MCF 10A (cell line): Measurements from ENCODE around the gene SPATS2. TPM values are rescaled to one million over a fixed set of nuclear protein-coding genes. Genes with fewer than 3 reads are reported as not detected.

ENCODE experiments used
- BruUV-seq: library from RNA; stranded (reverse); fragments of 400-500 nt; replicated peaks from 2 replicates; lab custom pipeline; 2021; lab: Mats Ljungman, UMichigan
- CTCF ChIA-PET: fragments of 300-600 bp; sonication (Branson Sonifier 250); formaldehyde crosslinking; extraction: SDS; loops from one replicate; lab custom pipeline; 2021; ENCODE audit warnings: antibody characterized with exemption, inconsistent platforms; lab: Yijun Ruan, JAX
- POLR2A ChIA-PET: fragments of 300-600, 350-650 bp; sonication (Branson Sonifier 250); formaldehyde crosslinking; extraction: SDS; loops from one replicate; lab custom pipeline; 2020; ENCODE audit warnings: antibody characterized with exemption, inconsistent platforms; lab: Yijun Ruan, JAX
- DNase-seq: peaks from one replicate; pipeline ENCODE4 v3.0.0-alpha.2; 2018; ENCODE audit not compliant: unreplicated experiment
- H3K27ac Mint-ChIP-seq: one replicate; pipeline ENCODE4 v1.8.0; 2022; ENCODE audit warnings: mild to moderate bottlenecking, low read depth, mixed read lengths; ENCODE audit not compliant: unreplicated experiment
- H3K27me3 Mint-ChIP-seq: one replicate; pipeline ENCODE4 v1.8.0; 2022; ENCODE audit warnings: mixed read lengths; ENCODE audit not compliant: insufficient read depth, unreplicated experiment
- H3K36me3 Mint-ChIP-seq: one replicate; pipeline ENCODE4 v1.8.0; 2022; ENCODE audit warnings: mild to moderate bottlenecking, moderate library complexity, mixed read lengths; ENCODE audit not compliant: insufficient read depth, unreplicated experiment
- H3K4me1 Mint-ChIP-seq: one replicate; pipeline ENCODE4 v1.8.0; 2022; ENCODE audit warnings: mixed read lengths; ENCODE audit not compliant: insufficient read depth, unreplicated experiment
- H3K4me3 Mint-ChIP-seq: one replicate; pipeline ENCODE4 v1.8.0; 2022; ENCODE audit warnings: mild to moderate bottlenecking, moderate library complexity, mixed read lengths; ENCODE audit not compliant: unreplicated experiment
- H3K9me3 Mint-ChIP-seq: one replicate; pipeline ENCODE4 v1.8.0; 2022; ENCODE audit warnings: mixed read lengths; ENCODE audit not compliant: unreplicated experiment
- intact Hi-C: fragments of 100-400 bp; cut with micrococcal nuclease; formaldehyde crosslinking; loops from 2 replicates; pipeline ENCODE4 v1.14.1; 2022
- total RNA-seq: library from RNA; stranded (reverse); gene quantifications from 2 replicates; pipeline ENCODE4 v1.2.3, GENCODE V29; 2022
- TF ChIP-seq, protein P1 (sequence below): fragments of 200-600 bp; IDR thresholded peaks from one replicate; pipeline ENCODE4 v1.8.0; 2022; ENCODE audit warnings: antibody characterized with exemption, mild to moderate bottlenecking; ENCODE audit not compliant: unreplicated experiment

The SPATS2 gene
- total RNA-seq, 1 experiment from 2014 or later: 26.0 TPM

GRCh38 chr12:49534731-49535278 is 167.5 kb downstream of the SPATS2 start:
- BruUV-seq: no TSS peak
- no peak for DNase-seq
- CTCF ChIA-PET: interaction anchor here (1.5 kb wide), 1 partner anchor 177 kb away, joined by 5 read pairs; no protein-coding TSS in a partner anchor
- peaks cover 1% of the 10 kb centered on the region for H3K27me3 Mint-ChIP-seq
- peaks cover 6% of the 10 kb centered on the region for H3K4me1 Mint-ChIP-seq
- POLR2A ChIA-PET: interaction anchor here (0.5 kb wide), 1 partner anchor 268 kb away, joined by 3 read pairs; no protein-coding TSS in a partner anchor
- intact Hi-C loops: no loop called here
- H3K4me3 Mint-ChIP-seq: no peak overlapping the region
- H3K9me3 Mint-ChIP-seq: no peaks in the 10 kb centered on the region
- no peak overlapping the region for H3K27ac Mint-ChIP-seq
- TF ChIP-seq, protein P1, sequence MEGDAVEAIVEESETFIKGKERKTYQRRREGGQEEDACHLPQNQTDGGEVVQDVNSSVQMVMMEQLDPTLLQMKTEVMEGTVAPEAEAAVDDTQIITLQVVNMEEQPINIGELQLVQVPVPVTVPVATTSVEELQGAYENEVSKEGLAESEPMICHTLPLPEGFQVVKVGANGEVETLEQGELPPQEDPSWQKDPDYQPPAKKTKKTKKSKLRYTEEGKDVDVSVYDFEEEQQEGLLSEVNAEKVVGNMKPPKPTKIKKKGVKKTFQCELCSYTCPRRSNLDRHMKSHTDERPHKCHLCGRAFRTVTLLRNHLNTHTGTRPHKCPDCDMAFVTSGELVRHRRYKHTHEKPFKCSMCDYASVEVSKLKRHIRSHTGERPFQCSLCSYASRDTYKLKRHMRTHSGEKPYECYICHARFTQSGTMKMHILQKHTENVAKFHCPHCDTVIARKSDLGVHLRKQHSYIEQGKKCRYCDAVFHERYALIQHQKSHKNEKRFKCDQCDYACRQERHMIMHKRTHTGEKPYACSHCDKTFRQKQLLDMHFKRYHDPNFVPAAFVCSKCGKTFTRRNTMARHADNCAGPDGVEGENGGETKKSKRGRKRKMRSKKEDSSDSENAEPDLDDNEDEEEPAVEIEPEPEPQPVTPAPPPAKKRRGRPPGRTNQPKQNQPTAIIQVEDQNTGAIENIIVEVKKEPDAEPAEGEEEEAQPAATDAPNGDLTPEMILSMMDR: no peak
- no peaks in the 10 kb centered on the region for H3K36me3 Mint-ChIP-seq

DNA sequence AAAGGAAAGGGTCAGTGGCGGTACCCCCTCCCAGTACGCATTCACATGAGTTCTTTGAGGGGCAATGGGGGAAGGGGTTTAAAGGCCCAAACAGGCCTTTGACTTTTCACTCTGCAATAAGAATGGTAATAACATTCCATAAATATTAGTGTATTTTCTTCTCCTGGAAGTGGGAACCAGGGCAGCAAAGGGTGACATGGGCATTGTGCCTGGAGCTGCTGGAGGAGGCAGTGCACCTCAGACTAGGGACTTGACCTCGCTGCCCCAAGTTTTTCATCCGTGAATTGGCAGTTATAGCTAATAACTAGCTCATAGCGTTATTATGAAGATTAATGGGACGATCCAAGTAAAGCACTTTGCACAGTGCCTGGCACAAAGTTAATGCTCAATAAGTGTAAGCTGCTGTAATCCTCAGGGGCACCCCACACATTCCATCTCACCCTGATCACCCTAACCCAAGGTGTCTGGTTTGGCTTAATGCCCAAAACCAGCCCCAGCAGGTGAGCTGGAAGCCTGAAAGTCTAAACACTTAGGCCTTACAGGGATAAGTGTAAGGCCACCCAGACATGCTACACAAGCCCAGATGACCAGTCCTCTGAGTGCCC is 168.8 kb downstream of the SPATS2 start:
- TF ChIP-seq, protein P1: no peak
- Mint-ChIP-seq H3K36me3 (no peaks in the 10 kb centered on the region), H3K27me3 (peaks cover 10% of the 10 kb centered on the region), H3K9me3 (no peaks in the 10 kb centered on the region), H3K4me3 (no peak overlapping the region), H3K4me1 (peaks cover 15% of the 10 kb centered on the region), H3K27ac (no peak overlapping the region)
- no TSS peak for BruUV-seq
- intact Hi-C loops: no loop called here
- CTCF ChIA-PET: interaction anchor here (0.6 to 1.5 kb wide), 5 partner anchors 23 to 251 kb away, joined by 3 to 8 read pairs (median 4); no protein-coding TSS in a partner anchor
- POLR2A ChIA-PET: interaction anchor here (0.5 kb wide), 1 partner anchor 53 kb away, joined by 3 read pairs; no protein-coding TSS in a partner anchor
- DNase-seq: no peak

GRCh38 chr12:49536526-49537071 is 169.3 kb downstream of the SPATS2 start:
- no peak overlapping the region for H3K4me3 Mint-ChIP-seq

More at GRCh38 chr12:49536526-49537071, 169.3 kb downstream of the SPATS2 start:
- ChIA-PET POLR2A (interaction anchor here (0.5 kb wide), 1 partner anchor 53 kb away, joined by 3 read pairs; no protein-coding TSS in a partner anchor), CTCF (interaction anchor here (0.6 to 1.5 kb wide), 5 partner anchors 23 to 205 kb away, joined by 3 to 8 read pairs (median 4); no protein-coding TSS in a partner anchor)
- TF ChIP-seq, protein P1: no peak
- BruUV-seq: no TSS peak
- intact Hi-C loops: no loop called here
- H3K27ac Mint-ChIP-seq: no peak overlapping the region
- H3K4me1 Mint-ChIP-seq: peaks cover 15% of the 10 kb centered on the region
- H3K36me3 Mint-ChIP-seq: no peaks in the 10 kb centered on the region
- no peaks in the 10 kb centered on the region for H3K9me3 Mint-ChIP-seq
- H3K27me3 Mint-ChIP-seq: peaks cover 10% of the 10 kb centered on the region
- DNase-seq: no peak
